Neural progenitor cell (in vitro differentiated cells): ENCODE data around the gene TBX10. TPM values are rescaled to one million over a fixed set of nuclear protein-coding genes. Genes with fewer than 3 reads are reported as not detected.

Experiments used
- DNase-seq: peaks from one replicate; pipeline ENCODE4 v3.0.0-alpha.2; 2016; ENCODE audit warnings: low spot score
- H2AFZ ChIP-seq: fragments of 200-600 bp; sonication (generic); replicated peaks from 2 replicates; pipeline ENCODE4 v1.6.1; 2016; ENCODE audit warnings: antibody characterized with exemption
- H3F3A ChIP-seq: fragments of 200-600 bp; sonication (generic); 2 replicates; pipeline ENCODE4 v1.6.1; 2016; ENCODE audit warnings: antibody characterized with exemption, low read depth
- H3K27ac ChIP-seq: fragments of 200-600 bp; sonication (generic); 2 replicates; pipeline ENCODE4 v1.5.1; 2016; ENCODE audit warnings: mild to moderate bottlenecking
- H3K27me3 ChIP-seq: fragments of 200-600 bp; sonication (generic); 2 replicates; pipeline ENCODE4 v1.6.1; 2016; ENCODE audit warnings: mild to moderate bottlenecking, moderate library complexity
- H3K36me3 ChIP-seq: fragments of 200-600 bp; sonication (generic); 2 replicates; pipeline ENCODE4 v1.5.1; 2016
- H3K4me1 ChIP-seq: fragments of 200-600 bp; sonication (generic); 2 replicates; pipeline ENCODE4 v1.6.1; 2016; ENCODE audit warnings: mixed run types
- H3K4me2 ChIP-seq: fragments of 200-600 bp; sonication (generic); 2 replicates; pipeline ENCODE4 v1.6.1; 2016
- H3K4me3 ChIP-seq: fragments of 200-600 bp; sonication (generic); 2 replicates; pipeline ENCODE4 v1.5.1; 2016
- H3K79me2 ChIP-seq: fragments of 200-600 bp; sonication (generic); 2 replicates; pipeline ENCODE4 v1.6.1; 2016; ENCODE audit warnings: low read depth
- H3K9ac ChIP-seq: fragments of 200-600 bp; sonication (generic); 2 replicates; pipeline ENCODE4 v1.6.1; 2016
- H3K9me3 ChIP-seq: fragments of 200-600 bp; sonication (generic); 2 replicates; pipeline ENCODE4 v1.5.1; 2016; ENCODE audit warnings: low read depth
- H4K20me1 ChIP-seq: fragments of 200-600 bp; sonication (generic); 2 replicates; pipeline ENCODE4 v1.6.1; 2016; ENCODE audit warnings: low read depth
- H3K27ac Mint-ChIP-seq: 3 replicates; pipeline ENCODE4 v1.8.0; 2021; ENCODE audit warnings: mixed read lengths
- H3K27me3 Mint-ChIP-seq: 2 replicates; pipeline ENCODE4 v1.8.0; 2022; ENCODE audit warnings: low read depth, mild to moderate bottlenecking, inconsistent platforms, moderate library complexity, mixed read lengths; ENCODE audit not compliant: insufficient read depth
- H3K36me3 Mint-ChIP-seq: 3 replicates; pipeline ENCODE4 v1.8.0; 2021; ENCODE audit warnings: mixed read lengths
- H3K4me1 Mint-ChIP-seq: 3 replicates; pipeline ENCODE4 v1.8.0; 2021; ENCODE audit warnings: mixed read lengths
- H3K4me3 Mint-ChIP-seq: 3 replicates; pipeline ENCODE4 v1.8.0; 2021; ENCODE audit warnings: mild to moderate bottlenecking, moderate library complexity, mixed read lengths
- H3K9me3 Mint-ChIP-seq: 3 replicates; pipeline ENCODE4 v1.8.0; 2020; ENCODE audit warnings: mixed read lengths
- CTCF ChIP-seq: fragments of 200-600 bp; sonication (generic); IDR thresholded peaks from 2 replicates; pipeline ENCODE4 v1.5.1; 2017; ENCODE audit warnings: antibody characterized with exemption, mild to moderate bottlenecking
- EZH2 ChIP-seq: fragments of 200-600 bp; sonication (generic); IDR thresholded peaks from 2 replicates; pipeline ENCODE4 v1.6.1; 2017; ENCODE audit warnings: antibody characterized with exemption, mild to moderate bottlenecking, moderate library complexity
- EZH2phosphoT487 ChIP-seq: fragments of 200-600 bp; sonication (generic); IDR thresholded peaks from 2 replicates; pipeline ENCODE4 v1.6.1; 2017; ENCODE audit warnings: antibody characterized with exemption
- total RNA-seq: library from RNA; depleted of rRNA; stranded (reverse); fragments of >200 nt; gene quantifications from 2 replicates; pipeline ENCODE4 v1.2.3, GENCODE V29; 2015; ENCODE audit warnings: low replicate concordance

TBX10 gene
- total RNA-seq, 1 donor from 2014 or later = not detected

GRCh38 chr11:67646535-67647336 is 7.2 kb upstream of the TBX10 start:
- H3K4me3 Mint-ChIP-seq = peak overlapping the region; percentile 40
- H3K27ac Mint-ChIP-seq = peak overlapping the region; percentile 47
- Histone ChIP-seq H3K9me3 (no peaks in the 10 kb centered on the region), H3K4me3 (no peak overlapping the region), H3K36me3 (no peaks in the 10 kb centered on the region), H3K9ac (no peak overlapping the region), H3K4me2 (no peak overlapping the region), H3F3A (peaks cover 12% of the 10 kb centered on the region), H3K27ac (no peak overlapping the region), H2AFZ (no peak overlapping the region), H4K20me1 (no peaks in the 10 kb centered on the region), H3K27me3 (no peaks in the 10 kb centered on the region), H3K4me1 (peaks cover 8% of the 10 kb centered on the region), H3K79me2 (no peaks in the 10 kb centered on the region)
- H3K9me3 Mint-ChIP-seq = no peaks in the 10 kb centered on the region
- H3K4me1 Mint-ChIP-seq = peaks cover 14% of the 10 kb centered on the region
- no peaks in the 10 kb centered on the region for H3K36me3 Mint-ChIP-seq
- H3K27me3 Mint-ChIP-seq = peaks cover 17% of the 10 kb centered on the region
- no peak for DNase-seq
- no peak for TF ChIP-seq EZH2
- no peak for TF ChIP-seq EZH2phosphoT487
- no peak for TF ChIP-seq CTCF

- TF ChIP-seq EZH2 (no peak), EZH2phosphoT487 (no peak), CTCF (peak; percentile 12)
- peak overlapping the region; percentile 47 for H3K27ac Mint-ChIP-seq
- H3K36me3 ChIP-seq = no peaks in the 10 kb centered on the region
- no peak overlapping the region for H3K9ac ChIP-seq
- no peaks in the 10 kb centered on the region for H3K36me3 Mint-ChIP-seq
- H3K4me3 Mint-ChIP-seq = no peak overlapping the region
- H3K9me3 Mint-ChIP-seq = no peaks in the 10 kb centered on the region
- H3K4me3 ChIP-seq = no peak overlapping the region
- peaks cover 8% of the 10 kb centered on the region for H3K4me1 ChIP-seq
- no peak overlapping the region for H2AFZ ChIP-seq
- no peak for DNase-seq
- no peaks in the 10 kb centered on the region for H3K79me2 ChIP-seq
- peaks cover 17% of the 10 kb centered on the region for H3K27me3 Mint-ChIP-seq
- H3K9me3 ChIP-seq = no peaks in the 10 kb centered on the region
- no peak overlapping the region for H3K27ac ChIP-seq
- H3K4me1 Mint-ChIP-seq = peaks cover 11% of the 10 kb centered on the region
- H3K27me3 ChIP-seq = peaks cover 4% of the 10 kb centered on the region
- no peak overlapping the region for H3K4me2 ChIP-seq
- H3F3A ChIP-seq = peaks cover 12% of the 10 kb centered on the region
- no peaks in the 10 kb centered on the region for H4K20me1 ChIP-seq
Observed at GRCh38 chr11:67645521-67646461, 6.2 kb upstream of the TBX10 start.

- Histone ChIP-seq H3K4me3 (no peak overlapping the region), H3K4me1 (peaks cover 6% of the 10 kb centered on the region), H3K4me2 (no peak overlapping the region), H3F3A (peaks cover 5% of the 10 kb centered on the region), H3K9ac (no peak overlapping the region), H3K27ac (no peak overlapping the region), H2AFZ (no peak overlapping the region), H3K9me3 (no peaks in the 10 kb centered on the region), H4K20me1 (no peaks in the 10 kb centered on the region), H3K79me2 (no peaks in the 10 kb centered on the region), H3K27me3 (peaks cover 13% of the 10 kb centered on the region), H3K36me3 (no peaks in the 10 kb centered on the region)
- Mint-ChIP-seq H3K27me3 (peaks cover 17% of the 10 kb centered on the region), H3K4me1 (peaks cover 12% of the 10 kb centered on the region), H3K9me3 (no peaks in the 10 kb centered on the region), H3K4me3 (no peak overlapping the region), H3K27ac (no peak overlapping the region), H3K36me3 (no peaks in the 10 kb centered on the region)
- TF ChIP-seq EZH2 (no peak), EZH2phosphoT487 (no peak), CTCF (no peak)
- DNase-seq = no peak
Observed at GRCh38 chr11:67644472-67645418, 5.2 kb upstream of the TBX10 start.
